K562 (cell line): ENCODE measurements around the gene QKI. TPM values are rescaled to one million over a fixed set of nuclear protein-coding genes. Genes with fewer than 3 reads are reported as not detected.

Experiments
- CXXC5 ChIP-seq: fragments of 250-450 bp; sonication (Bioruptor Pico); IDR thresholded peaks from 2 replicates; pipeline ENCODE4 v1.8.0; 2022; ENCODE audit warnings: inconsistent platforms, mild to moderate bottlenecking, moderate library complexity
- KAT7 ChIP-seq: sonication (generic); formaldehyde crosslinking; IDR thresholded peaks from 2 replicates; pipeline ENCODE4 v1.8.0; 2022; ENCODE audit warnings: missing genetic modification reagents, mild to moderate bottlenecking, borderline replicate concordance
- MAZ ChIP-seq, 2 experiments: fragments of 450-650 bp in 1 of 2; sonication (generic) in 1 of 2; formaldehyde crosslinking; IDR thresholded peaks in 1 of 2; conservative IDR thresholded peaks in 1 of 2; 2 replicates each; pipeline versions ENCODE4 v1.4.0 to v1.5.0; 2020; ENCODE audit warnings: mild to moderate bottlenecking in 1 of 2, missing genetic modification reagents in 1 of 2
- TGIF2 ChIP-seq: sonication (generic); formaldehyde crosslinking; IDR thresholded peaks from 2 replicates; pipeline ENCODE4 v1.8.1; 2022; ENCODE audit warnings: mild to moderate bottlenecking, missing genetic modification reagents, moderate library complexity
- ZFP1 ChIP-seq: fragments of 450-650 bp; formaldehyde crosslinking; IDR thresholded peaks from 2 replicates; pipeline ENCODE4 v1.4.0; 2020; ENCODE audit warnings: mild to moderate bottlenecking, mixed read lengths
- ZFX ChIP-seq: sonication (generic); formaldehyde crosslinking; IDR thresholded peaks from 2 replicates; pipeline ENCODE4 v1.8.0; 2022; ENCODE audit warnings: mild to moderate bottlenecking, missing genetic modification reagents, moderate library complexity
- ZNF436 ChIP-seq: fragments of 250-450, 450-650 bp; sonication (Bioruptor Pico); formaldehyde crosslinking; IDR thresholded peaks from 2 replicates; pipeline ENCODE4 v1.7.0; 2020; ENCODE audit warnings: mild to moderate bottlenecking
- polyA plus RNA-seq, 8 experiments: library from polyadenylated mRNA; depleted of rRNA in 4 of 8; stranded (reverse) in 5 of 8; unstranded in 3 of 8; fragments of >200 nt; fragmentation: Nextera tagmentation in 2 of 8; fragmentation: Illumina TruSeq in 1 of 8; extraction: Ambion mirVana in 2 of 8; extraction: Trizol in 1 of 8; gene quantifications; 2 replicates each; pipeline versions ENCODE4 v1.2.1 to v1.2.3, GENCODE V29; 2011 to 2014; ENCODE audit warnings: inconsistent platforms in 1 of 8, missing spikeins in 1 of 8
- total RNA-seq, 7 experiments: library from RNA; depleted of rRNA in 6 of 7; stranded (reverse); fragments of >200 nt in 6 of 7; fragmentation: Illumina TruSeq in 2 of 7; extraction: Trizol in 2 of 7; gene quantifications; 2 replicates each; pipeline versions ENCODE4 v1.2.1 to v1.2.3, GENCODE V29; 2011 to 2021; ENCODE audit warnings: low replicate concordance in 1 of 7
- TF ChIP-seq, protein P1 (sequence below): fragments of 250-450 bp; sonication (Bioruptor Pico); IDR thresholded peaks from 2 replicates; pipeline ENCODE4 v1.4.0; 2020
- TF ChIP-seq, protein P2 (sequence below): fragments of 250-450 bp; sonication (Bioruptor Pico); IDR thresholded peaks from 2 replicates; pipeline ENCODE4 v1.8.0; 2022; ENCODE audit warnings: inconsistent platforms, mild to moderate bottlenecking, moderate library complexity, borderline replicate concordance
- TF ChIP-seq, protein P3 (sequence below): fragments of 250-450 bp; sonication (Bioruptor Pico); IDR thresholded peaks from 2 replicates; pipeline ENCODE4 v1.5.0; 2020; ENCODE audit warnings: mild to moderate bottlenecking
- TF ChIP-seq, protein P4 (sequence below): sonication (generic); formaldehyde crosslinking; IDR thresholded peaks from 2 replicates; pipeline ENCODE4 v1.8.0; 2022; ENCODE audit warnings: mild to moderate bottlenecking, missing genetic modification reagents

Gene QKI
- total and polyA plus RNA-seq, 9 of the 15 experiments (the other 6 are each of a cell fraction or from before 2014, with no cell fraction given), result 20.4 to 215 (median 123) TPM

DNA sequence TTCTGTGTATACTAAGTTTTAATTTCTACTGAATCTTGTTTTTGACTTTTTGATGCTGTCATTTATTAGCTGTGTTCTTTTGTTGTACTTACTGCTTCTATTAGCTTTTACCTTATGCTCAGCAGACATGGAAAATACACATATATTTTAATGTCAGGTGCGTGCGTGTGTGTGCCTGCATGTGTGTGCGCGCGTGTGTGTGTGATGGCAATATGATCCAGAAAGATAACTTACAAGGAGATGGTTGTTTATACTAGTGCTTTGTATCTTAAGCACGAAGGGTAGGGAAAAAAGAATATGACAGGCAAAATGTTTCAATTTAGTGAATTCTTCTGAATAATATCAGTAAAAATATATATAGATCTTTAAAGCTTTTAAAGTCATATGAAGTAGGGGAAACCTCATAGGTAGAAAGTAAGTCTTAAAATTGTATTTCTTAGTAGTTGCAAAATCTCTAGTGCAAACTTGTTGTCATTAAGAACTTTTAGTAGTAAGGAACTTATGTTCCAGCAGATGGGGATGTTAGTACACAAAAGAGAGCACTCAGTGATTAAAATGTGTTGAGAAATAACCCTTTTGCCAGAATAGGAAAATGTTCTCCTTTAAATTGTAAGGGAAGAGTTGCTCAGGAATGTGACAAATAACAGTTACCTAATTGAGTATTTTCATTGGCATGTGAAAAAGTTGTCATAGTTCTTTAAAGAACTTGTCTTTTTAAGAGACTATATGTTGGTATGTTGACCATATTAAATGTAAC, 13.2 kb downstream of the QKI start (continued):
- TF ChIP-seq, protein P1, sequence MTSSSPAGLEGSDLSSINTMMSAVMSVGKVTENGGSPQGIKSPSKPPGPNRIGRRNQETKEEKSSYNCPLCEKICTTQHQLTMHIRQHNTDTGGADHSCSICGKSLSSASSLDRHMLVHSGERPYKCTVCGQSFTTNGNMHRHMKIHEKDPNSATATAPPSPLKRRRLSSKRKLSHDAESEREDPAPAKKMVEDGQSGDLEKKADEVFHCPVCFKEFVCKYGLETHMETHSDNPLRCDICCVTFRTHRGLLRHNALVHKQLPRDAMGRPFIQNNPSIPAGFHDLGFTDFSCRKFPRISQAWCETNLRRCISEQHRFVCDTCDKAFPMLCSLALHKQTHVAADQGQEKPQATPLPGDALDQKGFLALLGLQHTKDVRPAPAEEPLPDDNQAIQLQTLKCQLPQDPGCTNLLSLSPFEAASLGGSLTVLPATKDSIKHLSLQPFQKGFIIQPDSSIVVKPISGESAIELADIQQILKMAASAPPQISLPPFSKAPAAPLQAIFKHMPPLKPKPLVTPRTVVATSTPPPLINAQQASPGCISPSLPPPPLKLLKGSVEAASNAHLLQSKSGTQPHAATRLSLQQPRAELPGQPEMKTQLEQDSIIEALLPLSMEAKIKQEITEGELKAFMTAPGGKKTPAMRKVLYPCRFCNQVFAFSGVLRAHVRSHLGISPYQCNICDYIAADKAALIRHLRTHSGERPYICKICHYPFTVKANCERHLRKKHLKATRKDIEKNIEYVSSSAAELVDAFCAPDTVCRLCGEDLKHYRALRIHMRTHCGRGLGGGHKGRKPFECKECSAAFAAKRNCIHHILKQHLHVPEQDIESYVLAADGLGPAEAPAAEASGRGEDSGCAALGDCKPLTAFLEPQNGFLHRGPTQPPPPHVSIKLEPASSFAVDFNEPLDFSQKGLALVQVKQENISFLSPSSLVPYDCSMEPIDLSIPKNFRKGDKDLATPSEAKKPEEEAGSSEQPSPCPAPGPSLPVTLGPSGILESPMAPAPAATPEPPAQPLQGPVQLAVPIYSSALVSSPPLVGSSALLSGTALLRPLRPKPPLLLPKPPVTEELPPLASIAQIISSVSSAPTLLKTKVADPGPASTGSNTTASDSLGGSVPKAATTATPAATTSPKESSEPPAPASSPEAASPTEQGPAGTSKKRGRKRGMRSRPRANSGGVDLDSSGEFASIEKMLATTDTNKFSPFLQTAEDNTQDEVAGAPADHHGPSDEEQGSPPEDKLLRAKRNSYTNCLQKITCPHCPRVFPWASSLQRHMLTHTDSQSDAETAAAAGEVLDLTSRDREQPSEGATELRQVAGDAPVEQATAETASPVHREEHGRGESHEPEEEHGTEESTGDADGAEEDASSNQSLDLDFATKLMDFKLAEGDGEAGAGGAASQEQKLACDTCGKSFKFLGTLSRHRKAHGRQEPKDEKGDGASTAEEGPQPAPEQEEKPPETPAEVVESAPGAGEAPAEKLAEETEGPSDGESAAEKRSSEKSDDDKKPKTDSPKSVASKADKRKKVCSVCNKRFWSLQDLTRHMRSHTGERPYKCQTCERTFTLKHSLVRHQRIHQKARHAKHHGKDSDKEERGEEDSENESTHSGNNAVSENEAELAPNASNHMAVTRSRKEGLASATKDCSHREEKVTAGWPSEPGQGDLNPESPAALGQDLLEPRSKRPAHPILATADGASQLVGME (CRISPR knock-in tag), result no peak
- no peak for TF ChIP-seq ZFX (CRISPR knock-in tag)
- TF ChIP-seq ZNF436 (CRISPR knock-in tag), result no peak
- TF ChIP-seq, protein P2, sequence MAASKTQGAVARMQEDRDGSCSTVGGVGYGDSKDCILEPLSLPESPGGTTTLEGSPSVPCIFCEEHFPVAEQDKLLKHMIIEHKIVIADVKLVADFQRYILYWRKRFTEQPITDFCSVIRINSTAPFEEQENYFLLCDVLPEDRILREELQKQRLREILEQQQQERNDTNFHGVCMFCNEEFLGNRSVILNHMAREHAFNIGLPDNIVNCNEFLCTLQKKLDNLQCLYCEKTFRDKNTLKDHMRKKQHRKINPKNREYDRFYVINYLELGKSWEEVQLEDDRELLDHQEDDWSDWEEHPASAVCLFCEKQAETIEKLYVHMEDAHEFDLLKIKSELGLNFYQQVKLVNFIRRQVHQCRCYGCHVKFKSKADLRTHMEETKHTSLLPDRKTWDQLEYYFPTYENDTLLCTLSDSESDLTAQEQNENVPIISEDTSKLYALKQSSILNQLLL (CRISPR knock-in tag), result no peak
- TF ChIP-seq ZFP1, result no peak
- 0 out of 4 replicates have a peak, but pooled peaks of 1 of the 2 experiments have one; percentile 29 for TF ChIP-seq MAZ (CRISPR knock-in tag; conservative IDR thresholded peaks at IDR 0.05 in 1 of 2, IDR thresholded peaks at IDR 0.05 in 1 of 2)
- no peak for TF ChIP-seq CXXC5
- TF ChIP-seq TGIF2 (CRISPR knock-in tag), result no peak
- TF ChIP-seq, protein P3, sequence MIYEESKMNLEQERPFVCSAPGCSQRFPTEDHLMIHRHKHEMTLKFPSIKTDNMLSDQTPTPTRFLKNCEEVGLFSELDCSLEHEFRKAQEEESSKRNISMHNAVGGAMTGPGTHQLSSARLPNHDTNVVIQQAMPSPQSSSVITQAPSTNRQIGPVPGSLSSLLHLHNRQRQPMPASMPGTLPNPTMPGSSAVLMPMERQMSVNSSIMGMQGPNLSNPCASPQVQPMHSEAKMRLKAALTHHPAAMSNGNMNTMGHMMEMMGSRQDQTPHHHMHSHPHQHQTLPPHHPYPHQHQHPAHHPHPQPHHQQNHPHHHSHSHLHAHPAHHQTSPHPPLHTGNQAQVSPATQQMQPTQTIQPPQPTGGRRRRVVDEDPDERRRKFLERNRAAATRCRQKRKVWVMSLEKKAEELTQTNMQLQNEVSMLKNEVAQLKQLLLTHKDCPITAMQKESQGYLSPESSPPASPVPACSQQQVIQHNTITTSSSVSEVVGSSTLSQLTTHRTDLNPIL, result no peak
- TF ChIP-seq KAT7 (CRISPR knock-in tag), result no peak
- TF ChIP-seq, protein P4, sequence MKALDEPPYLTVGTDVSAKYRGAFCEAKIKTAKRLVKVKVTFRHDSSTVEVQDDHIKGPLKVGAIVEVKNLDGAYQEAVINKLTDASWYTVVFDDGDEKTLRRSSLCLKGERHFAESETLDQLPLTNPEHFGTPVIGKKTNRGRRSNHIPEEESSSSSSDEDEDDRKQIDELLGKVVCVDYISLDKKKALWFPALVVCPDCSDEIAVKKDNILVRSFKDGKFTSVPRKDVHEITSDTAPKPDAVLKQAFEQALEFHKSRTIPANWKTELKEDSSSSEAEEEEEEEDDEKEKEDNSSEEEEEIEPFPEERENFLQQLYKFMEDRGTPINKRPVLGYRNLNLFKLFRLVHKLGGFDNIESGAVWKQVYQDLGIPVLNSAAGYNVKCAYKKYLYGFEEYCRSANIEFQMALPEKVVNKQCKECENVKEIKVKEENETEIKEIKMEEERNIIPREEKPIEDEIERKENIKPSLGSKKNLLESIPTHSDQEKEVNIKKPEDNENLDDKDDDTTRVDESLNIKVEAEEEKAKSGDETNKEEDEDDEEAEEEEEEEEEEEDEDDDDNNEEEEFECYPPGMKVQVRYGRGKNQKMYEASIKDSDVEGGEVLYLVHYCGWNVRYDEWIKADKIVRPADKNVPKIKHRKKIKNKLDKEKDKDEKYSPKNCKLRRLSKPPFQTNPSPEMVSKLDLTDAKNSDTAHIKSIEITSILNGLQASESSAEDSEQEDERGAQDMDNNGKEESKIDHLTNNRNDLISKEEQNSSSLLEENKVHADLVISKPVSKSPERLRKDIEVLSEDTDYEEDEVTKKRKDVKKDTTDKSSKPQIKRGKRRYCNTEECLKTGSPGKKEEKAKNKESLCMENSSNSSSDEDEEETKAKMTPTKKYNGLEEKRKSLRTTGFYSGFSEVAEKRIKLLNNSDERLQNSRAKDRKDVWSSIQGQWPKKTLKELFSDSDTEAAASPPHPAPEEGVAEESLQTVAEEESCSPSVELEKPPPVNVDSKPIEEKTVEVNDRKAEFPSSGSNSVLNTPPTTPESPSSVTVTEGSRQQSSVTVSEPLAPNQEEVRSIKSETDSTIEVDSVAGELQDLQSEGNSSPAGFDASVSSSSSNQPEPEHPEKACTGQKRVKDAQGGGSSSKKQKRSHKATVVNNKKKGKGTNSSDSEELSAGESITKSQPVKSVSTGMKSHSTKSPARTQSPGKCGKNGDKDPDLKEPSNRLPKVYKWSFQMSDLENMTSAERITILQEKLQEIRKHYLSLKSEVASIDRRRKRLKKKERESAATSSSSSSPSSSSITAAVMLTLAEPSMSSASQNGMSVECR (CRISPR knock-in tag), result no peak
